Upper lobe of left lung (tissue), 4 donors: ENCODE data around the gene PIAS2.

ENCODE experiments used
- EP300 ChIP-seq, 4 donors: sonication (generic); formaldehyde crosslinking; IDR thresholded peaks; one replicate each; pipeline ENCODE4 v1.5.1; 2017; ENCODE audit warnings: antibody characterized with exemption in 4 of 4, control low read depth in 2 of 4
- POLR2A ChIP-seq, 4 donors: fragments of 450-650 bp; IDR thresholded peaks; one replicate each; pipeline ENCODE4 v1.5.1; 2016 to 2017; ENCODE audit warnings: antibody characterized with exemption in 4 of 4, mild to moderate bottlenecking in 2 of 4
- POLR2AphosphoS5 ChIP-seq, 2 donors: sonication (generic); formaldehyde crosslinking; IDR thresholded peaks; one replicate each; pipeline ENCODE4 v1.5.1; 2017; ENCODE audit warnings: antibody characterized with exemption in 2 of 2

GRCh38 chr18:46754661-46755292 is 162.5 kb downstream of the PIAS2 start:
- TF ChIP-seq POLR2A (IDR thresholded peaks at IDR 0.05) (no peak), POLR2AphosphoS5 (IDR thresholded peaks at IDR 0.05) (no peak), EP300 (IDR thresholded peaks at IDR 0.05) (no peak)
